HEK293 (cell line): ENCODE measurements around the gene RPL35.
A peak's percentile ranks its signal among the peaks of the same experiment; 100 is the strongest.

Source experiments
- CTCF ChIA-PET: fragments of 350-600 bp; formaldehyde crosslinking; extraction: SDS; loops from one replicate; lab custom pipeline; 2021; ENCODE audit warnings: antibody characterized with exemption; lab: Yijun Ruan, JAX
- POLR2A ChIA-PET: fragments of 300-600 bp; formaldehyde crosslinking; extraction: SDS; loops from one replicate; lab custom pipeline; 2020; ENCODE audit warnings: antibody characterized with exemption, inconsistent platforms; lab: Yijun Ruan, JAX
- H3K27ac ChIP-seq: fragments of 200-500 bp; sonication (Bioruptor generic); 2 replicates; pipeline ENCODE4 v1.5.1; 2014; ENCODE audit warnings: low read depth, low read length, control low read depth, inconsistent platforms; ENCODE audit errors: extremely low read depth
- H3K36me3 ChIP-seq, 2 experiments: fragments of 200-500 bp in 1 of 2; sonication (Bioruptor generic) in 1 of 2; 1 replicate in 1 of 2; 2 replicates in 1 of 2; pipeline ENCODE4 v1.5.1; 2014 to 2017; ENCODE audit warnings: inconsistent platforms in 2 of 2, low read length in 2 of 2; ENCODE audit not compliant: control insufficient read depth in 2 of 2, insufficient read depth in 1 of 2
- H3K4me1 ChIP-seq: fragments of 200-500 bp; sonication (Bioruptor generic); 2 replicates; pipeline ENCODE4 v1.5.1; 2014; ENCODE audit warnings: mild to moderate bottlenecking, low read length, inconsistent platforms; ENCODE audit not compliant: control insufficient read depth, insufficient read depth
- H3K4me3 ChIP-seq: 2 replicates; pipeline ENCODE4 v1.5.1; 2011; ENCODE audit warnings: low read depth, mild to moderate bottlenecking, control low read depth, low read length, moderate library complexity
- H3K9me3 ChIP-seq: fragments of 200-500 bp; sonication (Bioruptor generic); 2 replicates; pipeline ENCODE4 v1.5.1; 2014; ENCODE audit warnings: low read depth, low read length, inconsistent platforms; ENCODE audit not compliant: control insufficient read depth, insufficient read depth
- BCL6B ChIP-seq: fragments of 450-650 bp; formaldehyde crosslinking; IDR thresholded peaks from 2 replicates; pipeline ENCODE4 v1.5.1; 2017; ENCODE audit warnings: missing biosample characterization, missing genetic modification characterization
- PRDM10 ChIP-seq: fragments of 450-650 bp; formaldehyde crosslinking; IDR thresholded peaks from 2 replicates; pipeline ENCODE4 v1.5.1; 2016; ENCODE audit warnings: missing biosample characterization, missing genetic modification characterization
- ZBTB7A ChIP-seq: fragments of 450-650 bp; formaldehyde crosslinking; IDR thresholded peaks from 2 replicates; pipeline ENCODE4 v1.5.1; 2016; ENCODE audit warnings: low read depth, missing biosample characterization, missing genetic modification characterization
- ZNF18 ChIP-seq: fragments of 450-650 bp; formaldehyde crosslinking; IDR thresholded peaks from 2 replicates; pipeline ENCODE4 v1.5.1; 2016; ENCODE audit warnings: missing biosample characterization, missing genetic modification characterization
- ZNF223 ChIP-seq: fragments of 450-650 bp; formaldehyde crosslinking; IDR thresholded peaks from 2 replicates; pipeline ENCODE4 v1.5.1; 2016; ENCODE audit warnings: missing biosample characterization, missing genetic modification characterization
- ZNF341 ChIP-seq: fragments of 450-650 bp; formaldehyde crosslinking; IDR thresholded peaks from 2 replicates; pipeline ENCODE4; 2016; ENCODE audit warnings: low read depth, missing biosample characterization, missing genetic modification characterization
- ZNF37A ChIP-seq: fragments of 450-650 bp; IDR thresholded peaks from 2 replicates; pipeline ENCODE4 v1.5.1; 2018; ENCODE audit warnings: missing biosample characterization, missing genetic modification characterization
- ZNF501 ChIP-seq: fragments of 450-650 bp; formaldehyde crosslinking; IDR thresholded peaks from 2 replicates; pipeline ENCODE4 v1.5.1; 2016; ENCODE audit warnings: missing biosample characterization, missing genetic modification characterization
- ZNF585B ChIP-seq: fragments of 450-650 bp; formaldehyde crosslinking; IDR thresholded peaks from 2 replicates; pipeline ENCODE4 v1.5.1; 2016; ENCODE audit warnings: missing biosample characterization, missing genetic modification characterization
- ZNF76 ChIP-seq: fragments of 450-650 bp; formaldehyde crosslinking; IDR thresholded peaks from 2 replicates; pipeline ENCODE4; 2016; ENCODE audit warnings: low read depth, missing biosample characterization, missing genetic modification characterization, borderline replicate concordance
- ZNF768 ChIP-seq: fragments of 450-650 bp; formaldehyde crosslinking; IDR thresholded peaks from 2 replicates; pipeline ENCODE4 v1.5.1; 2018; ENCODE audit warnings: missing biosample characterization, mild to moderate bottlenecking, missing genetic modification characterization
- ZSCAN5A ChIP-seq: fragments of 450-650 bp; formaldehyde crosslinking; IDR thresholded peaks from 2 replicates; pipeline ENCODE4 v1.5.1; 2016; ENCODE audit warnings: missing biosample characterization, missing genetic modification characterization
- ZXDB ChIP-seq: fragments of 450-650 bp; formaldehyde crosslinking; IDR thresholded peaks from 2 replicates; pipeline ENCODE4 v1.5.1; 2016; ENCODE audit warnings: missing biosample characterization, missing genetic modification characterization
- TF ChIP-seq, protein P1 (sequence below): fragments of 450-650 bp; formaldehyde crosslinking; IDR thresholded peaks from 2 replicates; pipeline ENCODE4 v1.5.1; 2016; ENCODE audit warnings: missing biosample characterization, missing genetic modification characterization, low read depth

RPL35 gene

GRCh38 chr9:124860582-124861341 is 995 bp downstream of the RPL35 start:
- Histone ChIP-seq H3K9me3 (no peaks in the 10 kb centered on the region), H3K36me3 (peaks cover 4 to 51% of the 10 kb centered on the region in 2 experiments; a peak in 2 of 3 replicates), H3K27ac (peak overlapping the region; percentile 100), H3K4me3 (peak overlapping the region; percentile 86), H3K4me1 (no peaks in the 10 kb centered on the region)
- CTCF ChIA-PET, result interaction anchor here (0.6 to 3.6 kb wide), 10 partner anchors 8 to 523 kb away, joined by 3 to 24 read pairs (median 4); partner anchors contain the start of genes NR6A1, OLFML2A and WDR38
- POLR2A ChIA-PET, result interaction anchor here (0.6 to 3.0 kb wide), 17 partner anchors 8 to 612 kb away, joined by 3 to 46 read pairs (median 4); partner anchors contain the start of genes NR6A1, OLFML2A, RABEPK and SCAI
- TF ChIP-seq ZNF37A (tag by site-specific recombination), result no peak

- peak overlapping the region; percentile 100 for H3K27ac ChIP-seq
- peak overlapping the region; percentile 86 for H3K4me3 ChIP-seq
- TF ChIP-seq PRDM10 (tag by site-specific recombination) (no peak), ZNF768 (tag by site-specific recombination) (no peak), ZSCAN5A (tag by site-specific recombination) (no peak), ZBTB7A (tag by site-specific recombination) (no peak), ZNF76 (tag by site-specific recombination) (peak; percentile 49; the same call in 1 of the 2 replicates)
- TF ChIP-seq, all 188 proteins: peak for 1
- H3K4me1 ChIP-seq, result no peaks in the 10 kb centered on the region
- POLR2A ChIA-PET, result interaction anchor here (0.7 to 10.0 kb wide), 11 partner anchors 9 to 271 kb away, joined by 3 to 201 read pairs (median 5); partner anchors contain the start of genes NR6A1 and OLFML2A
- H3K9me3 ChIP-seq, result no peaks in the 10 kb centered on the region
- H3K36me3 ChIP-seq, result peaks cover 4 to 51% of the 10 kb centered on the region in 2 experiments; a peak in 2 of 3 replicates
- CTCF ChIA-PET, result interaction anchor here (0.7 to 31.1 kb wide), 8 partner anchors 7 to 148 kb away, joined by 3 to 1257 read pairs (median 12); partner anchors contain the start of genes NR6A1, OLFML2A and WDR38
Observed at GRCh38 chr9:124859803-124860581, 1.8 kb downstream of the RPL35 start.

GRCh38 chr9:124858330-124859046 is 3.3 kb downstream of the RPL35 start:
- no peak overlapping the region for H3K4me3 ChIP-seq
- H3K4me1 ChIP-seq, result no peaks in the 10 kb centered on the region
- ChIA-PET CTCF (interaction anchor here (0.6 to 31.1 kb wide), 3 partner anchors 17 to 83 kb away, joined by 3 to 1257 read pairs (median 3); partner anchors contain the start of genes NR6A1 and OLFML2A), POLR2A (interaction anchor here (0.9 to 10.0 kb wide), 6 partner anchors 15 to 383 kb away, joined by 3 to 201 read pairs (median 4); partner anchors contain the start of genes NR6A1, OLFML2A and SCAI)
- H3K36me3 ChIP-seq, result peaks cover 4 to 51% of the 10 kb centered on the region in 2 experiments; a peak in 2 of 3 replicates
- no peaks in the 10 kb centered on the region for H3K9me3 ChIP-seq
- no peak overlapping the region for H3K27ac ChIP-seq
- TF ChIP-seq ZNF585B (tag by site-specific recombination), result no peak
- TF ChIP-seq ZNF501 (tag by site-specific recombination), result no peak
- TF ChIP-seq, protein P1, sequence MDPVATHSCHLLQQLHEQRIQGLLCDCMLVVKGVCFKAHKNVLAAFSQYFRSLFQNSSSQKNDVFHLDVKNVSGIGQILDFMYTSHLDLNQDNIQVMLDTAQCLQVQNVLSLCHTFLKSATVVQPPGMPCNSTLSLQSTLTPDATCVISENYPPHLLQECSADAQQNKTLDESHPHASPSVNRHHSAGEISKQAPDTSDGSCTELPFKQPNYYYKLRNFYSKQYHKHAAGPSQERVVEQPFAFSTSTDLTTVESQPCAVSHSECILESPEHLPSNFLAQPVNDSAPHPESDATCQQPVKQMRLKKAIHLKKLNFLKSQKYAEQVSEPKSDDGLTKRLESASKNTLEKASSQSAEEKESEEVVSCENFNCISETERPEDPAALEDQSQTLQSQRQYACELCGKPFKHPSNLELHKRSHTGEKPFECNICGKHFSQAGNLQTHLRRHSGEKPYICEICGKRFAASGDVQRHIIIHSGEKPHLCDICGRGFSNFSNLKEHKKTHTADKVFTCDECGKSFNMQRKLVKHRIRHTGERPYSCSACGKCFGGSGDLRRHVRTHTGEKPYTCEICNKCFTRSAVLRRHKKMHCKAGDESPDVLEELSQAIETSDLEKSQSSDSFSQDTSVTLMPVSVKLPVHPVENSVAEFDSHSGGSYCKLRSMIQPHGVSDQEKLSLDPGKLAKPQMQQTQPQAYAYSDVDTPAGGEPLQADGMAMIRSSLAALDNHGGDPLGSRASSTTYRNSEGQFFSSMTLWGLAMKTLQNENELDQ (tag by site-specific recombination), result no peak
- TF ChIP-seq ZNF341 (tag by site-specific recombination), result no peak
- TF ChIP-seq ZNF223, result no peak
- no peak for TF ChIP-seq ZXDB (tag by site-specific recombination)
- no peak for TF ChIP-seq BCL6B (tag by site-specific recombination)
- no peak for TF ChIP-seq ZNF18 (tag by site-specific recombination)
